Measurements from ENCODE around the gene FAM149B1.

- TF ChIP-seq RAD51 (IDR thresholded peaks at IDR 0.05) (no peak), CTCF (IDR thresholded peaks at IDR 0.05 in 2 of 3, conservative IDR thresholded peaks at IDR 0.05 in 1 of 3; ENCODE audit: control insufficient read depth in 2 of 3, extremely low read depth in 1 of 3, insufficient read depth in 1 of 3, low read depth in 3 of 3, low read length in 3 of 3) (no peak), ZBTB33 (IDR thresholded peaks at IDR 0.05) (no peak), POLR2A (IDR thresholded peaks at IDR 0.05; ENCODE audit: low read depth, low read length) (no peak), E2F8 (IDR thresholded peaks at IDR 0.05; ENCODE audit: low read depth, partially characterized antibody) (no peak), KDM1A (IDR thresholded peaks at IDR 0.05; ENCODE audit: borderline replicate concordance) (no peak), RB1 (IDR thresholded peaks at IDR 0.05; ENCODE audit: borderline replicate concordance) (no peak), NFYB (IDR thresholded peaks at IDR 0.05; ENCODE audit: insufficient read depth, low read depth, low read length) (no peak), EP300 (IDR thresholded peaks at IDR 0.05; ENCODE audit: borderline replicate concordance in 1 of 2, control insufficient read depth in 1 of 2, low read depth in 2 of 2, low read length in 2 of 2) (no peak), HDAC6 (IDR thresholded peaks at IDR 0.05; ENCODE audit: unreplicated experiment) (no peak), MYC (IDR thresholded peaks at IDR 0.05; ENCODE audit: insufficient read depth, insufficient read length, insufficient replicate concordance, low read length, severe bottlenecking) (no peak), BHLHE40 (IDR thresholded peaks at IDR 0.05; ENCODE audit: borderline replicate concordance in 1 of 2, low read depth in 2 of 2, low read length in 1 of 2) (no peak), CBX5 (IDR thresholded peaks at IDR 0.05; ENCODE audit: low read depth) (no peak), MAX (IDR thresholded peaks at IDR 0.05; ENCODE audit: low read depth, low read length) (no peak)
These were observed 6.8 kb upstream of the FAM149B1 start for GRCh38 chr10:73161079-73161478.
